HG03571 (cell line): ENCODE results near the gene MBIP.
A peak's percentile ranks its signal among the peaks of the same experiment; 100 is the strongest.
"Not testable (repeated sequence)": the region's sequence is repeated elsewhere in the genome, so short reads cannot be mapped to it uniquely, and the experiment has no call there.

Source experiments
- ATAC-seq: cut with Tn5 transposase; IDR thresholded peaks from one replicate; pipeline ENCODE4 v1.9.1; 2021; ENCODE audit not compliant: unreplicated experiment

MBIP gene, protein sequence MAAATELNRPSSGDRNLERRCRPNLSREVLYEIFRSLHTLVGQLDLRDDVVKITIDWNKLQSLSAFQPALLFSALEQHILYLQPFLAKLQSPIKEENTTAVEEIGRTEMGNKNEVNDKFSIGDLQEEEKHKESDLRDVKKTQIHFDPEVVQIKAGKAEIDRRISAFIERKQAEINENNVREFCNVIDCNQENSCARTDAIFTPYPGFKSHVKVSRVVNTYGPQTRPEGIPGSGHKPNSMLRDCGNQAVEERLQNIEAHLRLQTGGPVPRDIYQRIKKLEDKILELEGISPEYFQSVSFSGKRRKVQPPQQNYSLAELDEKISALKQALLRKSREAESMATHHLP

DNA sequence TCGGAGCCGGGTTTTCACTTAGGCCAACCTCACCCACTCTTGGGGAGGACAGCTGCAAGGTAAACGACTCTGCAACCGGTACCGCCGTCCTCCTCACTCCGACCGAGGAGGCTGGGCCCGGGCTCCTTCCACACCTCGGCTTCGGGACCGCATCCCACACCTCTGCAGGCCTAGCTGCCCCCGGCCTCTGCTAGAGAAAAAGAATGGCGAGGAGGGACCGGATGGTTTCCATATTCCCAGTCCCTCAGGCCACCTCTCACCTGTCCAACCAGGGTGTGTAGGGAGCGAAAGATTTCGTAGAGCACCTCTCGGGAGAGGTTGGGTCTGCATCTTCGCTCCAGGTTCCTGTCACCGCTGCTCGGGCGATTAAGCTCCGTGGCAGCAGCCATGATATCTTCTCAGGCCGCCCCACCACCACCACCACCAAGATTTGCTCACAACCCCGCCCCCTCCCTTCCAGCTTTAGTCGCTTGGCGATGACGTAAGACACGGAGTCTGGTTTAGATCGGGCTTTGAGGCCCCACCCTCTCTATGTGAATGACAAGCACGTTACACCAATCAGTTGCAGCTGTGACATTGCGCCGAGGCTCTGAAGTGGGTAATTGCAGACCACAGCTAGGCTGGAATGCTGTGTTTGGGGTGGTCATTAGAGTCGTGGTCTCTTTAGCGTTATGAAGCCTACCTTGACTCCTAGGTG lies at the start of gene MBIP:
Gene MBIP (minus strand): TSS at position 438 of the 697 bp plus-strand sequence. CDS start 49 bp downstream, at position 389.
- peak; percentile 98 for ATAC-seq

DNA sequence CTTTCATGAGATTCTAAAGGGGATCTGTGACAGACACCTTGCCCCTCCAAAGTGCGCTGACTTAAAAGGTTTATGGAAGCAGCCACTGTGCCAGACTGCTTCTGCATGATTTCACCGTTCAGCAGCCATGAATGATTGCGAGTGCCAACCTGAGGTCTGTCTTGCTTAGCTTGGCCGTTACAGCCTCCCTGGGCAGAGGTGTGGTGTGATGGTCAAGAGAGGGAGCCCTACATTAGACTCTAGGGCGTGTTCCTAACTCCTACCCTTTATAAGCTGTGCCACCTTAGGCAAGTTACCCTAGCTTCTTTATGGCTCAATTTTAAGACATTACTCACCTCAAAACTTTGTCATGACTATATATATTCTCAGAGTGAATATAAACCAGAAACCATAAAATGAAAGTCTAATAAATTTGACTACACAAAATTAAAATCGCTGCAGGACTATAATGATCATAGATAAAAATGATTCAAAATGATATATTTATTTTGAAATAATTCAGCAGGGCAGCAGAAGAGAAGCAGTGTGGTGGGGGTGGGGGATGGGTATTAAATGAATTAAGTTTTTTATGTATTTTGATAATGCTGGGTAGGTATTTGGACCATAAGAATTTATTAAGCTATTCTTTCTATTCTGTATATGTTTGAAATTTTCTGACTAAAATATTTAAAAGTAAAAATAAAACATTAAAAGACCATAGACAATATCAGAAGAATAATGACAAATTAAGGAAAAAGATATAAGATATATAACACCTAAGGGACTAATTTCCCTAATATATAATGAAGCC lies 47.7 kb upstream of the MBIP start:
- no peak for ATAC-seq

DNA sequence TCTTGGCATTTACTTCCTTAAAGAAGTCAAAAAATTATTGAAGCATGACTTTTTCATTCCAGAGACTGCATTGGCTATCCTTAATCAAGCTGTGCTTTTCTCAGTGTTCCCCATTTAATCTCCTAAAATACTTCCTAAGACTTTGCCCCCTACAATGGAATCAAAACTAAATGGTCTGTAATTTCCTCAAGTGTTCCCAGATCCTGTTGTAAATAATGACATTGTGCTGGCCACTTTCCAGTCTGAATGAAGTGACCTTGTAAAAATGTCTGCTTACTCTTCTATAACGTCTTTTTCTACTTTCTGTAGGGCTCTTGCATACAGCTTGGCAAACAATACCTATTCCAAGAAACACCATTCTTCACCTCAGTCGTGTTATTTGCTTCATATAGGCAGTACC lies 45.3 kb upstream of the MBIP start:
- ATAC-seq, result no peak

DNA sequence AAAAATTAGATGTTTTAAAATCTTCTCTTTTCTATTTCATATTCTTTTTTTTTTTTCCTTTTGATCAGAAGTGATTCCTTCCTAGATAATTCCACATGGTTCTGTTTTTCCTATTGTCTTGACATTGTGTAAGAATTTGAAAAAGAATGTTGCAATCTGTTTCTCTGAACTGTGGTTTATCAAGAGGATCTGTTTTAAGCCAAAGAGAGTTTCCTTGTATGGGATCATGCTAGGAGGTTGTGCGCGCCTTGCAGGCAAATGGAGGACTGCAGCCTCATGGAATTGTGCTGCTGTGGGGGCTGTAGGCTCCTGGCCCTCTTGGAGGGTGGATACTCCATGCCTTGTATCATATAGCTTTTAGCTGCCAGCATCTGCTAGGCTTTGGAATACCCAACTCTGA lies 43.3 kb upstream of the MBIP start:
- ATAC-seq, result no peak

DNA sequence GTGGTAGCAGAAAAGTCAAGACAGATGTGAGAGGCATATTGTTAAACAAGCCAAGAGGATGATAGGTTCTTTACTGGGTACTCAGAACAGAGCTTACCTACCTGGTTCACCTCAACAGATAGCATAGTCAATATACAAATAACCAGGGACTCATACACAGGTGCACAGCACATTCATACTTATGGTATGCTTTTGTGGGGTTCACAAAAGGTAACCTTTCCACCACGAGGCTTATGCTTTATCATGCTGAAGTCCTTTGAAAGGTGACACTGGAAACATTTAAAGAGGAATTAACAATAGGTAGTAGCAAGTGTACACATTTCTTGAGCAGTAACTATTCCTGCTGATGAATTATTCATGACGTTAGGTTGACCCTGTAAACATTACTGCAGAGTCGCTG lies 42.2 kb upstream of the MBIP start:
- ATAC-seq, result no peak

DNA sequence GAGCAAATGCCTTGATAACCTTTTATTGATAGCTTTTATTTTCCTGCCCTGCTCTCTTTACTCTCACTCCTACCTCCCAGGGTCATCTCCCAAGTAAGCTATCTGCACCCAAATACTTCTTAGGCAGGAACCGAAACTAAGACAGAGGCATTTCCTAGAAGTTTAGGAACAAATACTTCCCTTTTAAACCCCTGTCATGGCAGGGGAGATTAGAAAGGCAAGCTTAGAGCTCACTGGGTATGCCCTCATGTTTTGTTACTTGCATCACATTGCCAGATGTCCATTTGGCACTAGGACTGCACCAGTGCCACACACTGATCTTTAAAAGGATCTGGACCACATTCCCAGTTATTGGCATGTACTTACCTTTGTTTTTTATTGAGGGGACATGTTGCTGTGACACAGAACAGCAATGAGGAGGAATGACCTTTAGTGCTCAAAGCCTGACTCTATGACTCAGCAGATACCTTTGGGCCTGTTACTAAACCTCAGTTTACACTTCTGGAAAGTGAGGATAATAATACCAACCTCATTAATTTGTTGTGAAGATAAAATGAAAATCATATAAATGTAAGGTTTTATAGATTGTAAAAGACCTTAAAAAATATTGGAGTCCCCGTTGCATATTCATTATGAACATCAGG lies 40.9 kb upstream of the MBIP start:
- ATAC-seq, result no peak

DNA sequence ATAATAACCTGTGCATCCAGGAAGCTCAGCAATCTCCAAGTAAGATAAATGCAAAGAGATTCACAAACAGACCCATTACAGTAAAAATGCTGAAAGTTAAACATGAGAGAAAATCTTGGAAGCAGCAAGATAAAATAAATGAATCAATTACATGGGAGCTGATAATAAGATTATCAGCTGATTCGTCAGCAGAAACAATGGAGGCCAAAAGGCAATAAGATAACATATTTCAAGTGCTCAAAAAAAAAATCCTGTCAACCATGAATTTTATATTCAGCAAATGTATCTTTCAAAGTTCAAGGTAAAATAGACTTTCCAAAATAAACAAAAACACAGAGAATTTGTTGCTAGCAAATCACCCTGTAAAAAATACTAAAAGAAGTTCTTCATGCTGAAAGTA lies 36.4 kb upstream of the MBIP start:
- no peak for ATAC-seq

DNA sequence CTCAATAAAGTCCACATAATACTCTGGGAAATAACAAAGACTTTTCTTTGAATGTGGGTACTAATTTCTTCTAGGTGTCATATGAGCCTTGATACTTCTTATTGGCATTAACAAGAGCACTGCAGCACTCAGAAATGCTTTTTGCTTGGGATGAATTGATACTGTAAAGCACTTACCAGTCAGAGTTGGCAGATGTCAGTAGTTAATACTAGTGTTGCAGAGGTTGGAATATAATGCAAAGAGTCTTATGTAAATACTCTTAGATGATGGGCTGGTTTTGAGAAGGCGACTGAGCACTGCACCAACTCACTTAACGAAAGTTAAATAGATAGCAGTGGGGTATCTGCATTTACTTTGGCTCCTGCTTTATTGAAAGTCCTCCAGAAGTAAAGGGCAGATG lies 25.6 kb upstream of the MBIP start:
- no peak for ATAC-seq

DNA sequence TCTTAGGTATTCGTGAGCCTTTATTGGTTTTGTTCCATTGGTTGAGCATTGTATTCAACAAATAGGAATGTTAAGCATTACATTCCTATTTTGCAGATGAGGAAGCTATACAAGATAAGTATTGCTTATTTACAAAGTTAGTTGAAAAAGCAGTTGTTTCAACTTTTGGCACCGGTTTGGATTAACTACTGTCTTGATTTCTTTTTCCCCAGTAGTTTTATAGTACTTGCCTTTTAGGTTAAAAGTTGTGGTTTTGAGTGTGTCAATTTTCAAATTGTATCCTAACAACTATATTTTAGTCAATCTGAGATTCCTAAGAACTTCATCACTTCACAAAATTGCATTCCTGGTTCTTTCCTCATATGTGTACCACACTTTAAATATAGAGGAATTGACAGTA lies 23.8 kb upstream of the MBIP start:
- ATAC-seq, result no peak

DNA sequence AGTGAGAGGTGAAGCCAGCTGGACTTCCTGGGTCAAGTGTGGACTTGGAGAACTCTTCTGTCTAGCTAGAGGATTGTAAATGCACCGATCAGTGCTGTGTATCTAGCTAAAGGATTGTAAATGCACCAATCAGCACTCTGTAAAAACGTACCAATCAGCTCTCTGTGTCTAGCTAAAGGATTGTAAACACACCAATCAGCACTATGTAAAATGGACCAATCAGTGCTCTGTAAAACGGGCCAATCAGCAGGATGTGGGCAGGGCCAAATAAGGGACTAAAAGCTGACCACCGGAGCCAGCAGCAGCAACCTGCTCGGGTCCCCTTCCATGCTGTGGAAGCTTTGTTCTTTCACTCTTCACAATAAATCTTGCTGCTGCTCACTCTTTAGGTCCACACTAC lies 21.4 kb upstream of the MBIP start:
- ATAC-seq, result not testable (repeated sequence)

DNA sequence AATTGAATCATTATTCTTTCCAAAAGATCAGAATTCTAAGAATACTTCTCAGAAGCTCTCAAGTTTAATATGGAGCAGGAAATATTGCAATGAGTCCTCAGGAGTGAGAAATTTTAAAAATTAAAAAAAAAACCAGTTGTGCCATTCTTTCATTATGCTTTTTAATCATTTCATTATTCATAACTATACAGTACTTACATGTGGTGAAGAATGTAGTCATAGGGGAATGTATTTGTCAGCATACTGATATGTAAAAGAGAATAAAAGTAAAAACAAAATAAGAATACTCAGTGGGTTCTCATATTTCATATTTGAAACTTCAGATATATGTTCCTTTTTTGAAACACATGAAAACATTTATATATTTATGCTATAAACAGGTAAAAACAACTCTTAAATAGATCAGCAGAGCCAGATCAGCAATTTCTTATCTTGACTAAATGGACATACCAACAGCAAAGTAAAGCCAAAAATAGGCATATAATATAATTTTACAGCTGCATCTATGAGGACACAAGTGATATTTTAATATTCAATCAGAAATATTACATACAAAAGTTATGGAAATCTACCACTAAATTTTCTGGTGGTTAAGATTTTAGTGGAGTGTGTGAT lies 19.9 kb upstream of the MBIP start:
- no peak for ATAC-seq

DNA sequence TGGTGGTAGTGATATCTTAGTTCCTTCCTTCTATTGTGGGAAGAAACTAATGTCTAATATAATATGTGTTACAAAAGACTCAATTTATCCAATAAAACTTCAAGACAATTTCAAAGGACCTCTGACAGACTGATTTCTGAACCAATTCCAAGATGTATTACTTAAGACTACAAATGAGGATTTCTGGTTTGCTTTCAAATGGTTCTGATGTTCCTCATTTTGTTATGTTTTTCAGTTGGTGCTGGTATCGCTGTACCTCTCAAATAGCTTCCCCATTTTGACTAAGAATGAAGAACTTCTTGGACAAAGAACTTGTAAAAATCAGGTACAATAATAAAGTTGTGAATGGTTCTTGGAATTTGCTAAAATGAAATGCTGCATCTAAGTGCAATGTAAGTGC lies 19.4 kb upstream of the MBIP start:
- ATAC-seq, result no peak

DNA sequence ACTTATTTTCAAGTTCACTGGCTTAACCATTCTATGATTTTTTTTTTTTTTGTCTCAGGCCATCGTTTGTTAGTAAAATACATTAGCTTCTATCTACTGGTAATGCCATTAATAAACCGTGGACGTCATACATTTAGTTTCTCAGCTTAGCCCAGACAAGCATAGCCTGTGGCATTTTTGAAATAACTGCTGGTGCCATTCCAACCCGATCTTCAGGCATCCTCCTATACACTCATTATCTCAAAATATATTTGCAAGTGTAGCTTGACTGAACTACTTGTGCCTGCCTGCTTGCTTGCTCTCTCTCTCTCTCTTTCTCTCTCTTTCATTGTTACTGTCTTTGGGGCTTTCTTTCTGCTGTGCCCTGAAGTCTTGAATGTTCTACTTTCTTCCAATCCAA lies 12.7 kb upstream of the MBIP start:
- ATAC-seq, result no peak

DNA sequence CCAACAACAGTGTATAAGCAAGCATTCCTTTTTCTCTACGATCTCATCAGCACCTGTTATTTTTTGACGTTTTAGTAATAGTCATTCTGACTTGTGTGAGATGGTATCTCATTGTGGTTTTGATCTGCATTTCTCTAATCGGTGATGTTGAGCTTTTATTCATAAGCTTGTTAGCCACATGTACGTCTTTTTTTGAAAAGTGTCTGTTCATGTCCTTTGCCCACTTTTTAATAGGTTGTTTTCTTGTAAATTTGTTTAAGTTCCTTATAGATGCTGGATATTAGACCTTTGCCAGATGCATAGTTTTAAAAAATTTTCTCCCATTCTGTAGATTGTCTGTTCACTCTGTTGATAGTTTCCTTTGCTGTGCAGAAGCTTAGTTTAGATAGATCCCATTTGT lies 7.1 kb upstream of the MBIP start:
- not testable (repeated sequence) for ATAC-seq

DNA sequence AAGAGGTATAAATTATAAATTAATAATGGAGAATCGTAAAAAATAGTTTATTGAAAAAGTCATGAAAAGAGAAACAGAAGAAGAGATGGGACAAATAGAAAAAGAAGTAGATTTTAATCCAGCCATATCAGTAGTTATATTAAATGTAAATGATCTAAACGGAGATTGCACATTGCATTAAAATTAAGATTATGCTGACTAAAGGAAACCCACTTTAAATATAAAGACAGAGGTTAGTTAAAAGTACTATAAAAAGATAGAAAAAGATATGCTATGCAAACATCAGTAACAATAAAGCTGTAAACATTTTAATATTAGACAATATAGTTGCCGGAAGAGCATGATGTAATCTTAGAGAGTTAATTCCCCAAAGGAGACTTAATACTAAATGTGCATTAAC lies 5.4 kb upstream of the MBIP start:
- no peak for ATAC-seq

DNA sequence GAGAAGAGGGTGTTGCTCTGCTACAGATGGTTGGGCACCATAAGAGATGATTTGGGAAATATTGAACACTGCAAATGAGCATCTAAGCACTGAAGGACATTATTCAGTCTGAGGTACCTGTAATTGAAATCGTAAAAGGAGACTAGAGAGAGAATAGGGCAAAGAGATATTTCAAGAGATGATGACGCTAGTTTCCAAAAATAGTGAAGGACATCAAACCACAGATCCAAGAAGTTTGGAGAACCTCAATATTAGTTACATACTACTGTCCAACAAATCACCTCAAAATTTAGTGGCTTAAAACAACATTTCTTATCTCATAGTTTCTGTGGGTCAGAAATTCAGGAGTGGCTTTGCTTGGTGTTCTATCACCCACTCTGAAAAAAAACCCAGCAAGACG lies 4.5 kb upstream of the MBIP start:
- no peak for ATAC-seq

DNA sequence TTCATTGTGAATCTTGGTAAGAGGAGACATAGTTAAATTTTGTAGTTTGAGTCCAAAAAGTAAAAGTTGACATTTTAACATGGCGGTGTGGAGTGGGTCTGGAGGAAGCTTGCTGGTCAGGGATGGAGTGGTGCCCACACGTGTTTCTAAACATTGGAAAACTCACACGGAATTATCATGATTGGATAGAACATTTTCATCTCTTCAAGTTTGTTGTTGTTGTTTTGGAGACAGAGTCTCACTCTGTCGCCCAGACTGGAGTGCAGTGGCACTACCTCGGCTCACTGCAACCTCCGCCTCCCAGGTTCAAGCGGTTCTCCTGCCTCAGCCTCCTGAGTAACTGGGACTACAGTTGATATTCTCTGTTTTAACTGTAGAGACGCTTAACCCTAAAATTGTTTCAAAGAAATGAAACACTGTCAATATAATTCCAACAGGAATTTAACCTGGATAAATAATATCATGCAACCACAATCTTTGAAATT lies 502 bp upstream of the MBIP start:
- ATAC-seq, result peak; percentile 20

DNA sequence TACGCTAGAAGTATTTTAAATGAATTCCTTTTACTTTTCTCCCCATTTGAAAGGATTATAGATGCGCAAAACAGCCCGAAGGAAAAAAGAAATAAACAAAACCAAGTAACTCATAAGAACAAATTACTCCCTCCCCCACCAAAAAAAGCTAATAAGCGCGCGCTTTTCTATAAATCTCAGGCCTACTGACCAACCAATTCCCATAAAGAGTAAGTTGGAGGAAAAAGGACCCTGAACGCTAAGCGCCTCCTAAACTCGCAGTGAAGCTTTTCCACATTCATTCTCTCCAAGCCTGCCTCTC lies 588 bp downstream of the MBIP start:
- ATAC-seq, result no peak

DNA sequence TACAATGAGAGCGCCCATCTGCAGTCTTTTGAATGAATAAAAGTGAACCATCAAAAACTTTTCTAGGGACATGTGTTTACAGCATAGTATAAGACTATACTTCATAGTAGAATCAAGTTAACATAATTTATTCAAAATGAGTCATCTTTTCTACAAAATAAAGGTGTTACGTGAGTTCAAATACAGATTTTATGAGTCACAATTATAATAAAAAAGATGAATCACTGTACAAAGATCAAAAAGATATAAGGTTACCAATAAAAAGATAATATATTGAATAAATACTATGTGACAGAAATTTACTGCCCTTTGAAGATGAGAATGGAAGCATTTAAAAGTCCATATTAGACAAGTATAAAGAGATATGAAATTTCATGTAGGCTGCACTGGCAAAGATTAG lies 2.8 kb downstream of the MBIP start:
- no peak for ATAC-seq

DNA sequence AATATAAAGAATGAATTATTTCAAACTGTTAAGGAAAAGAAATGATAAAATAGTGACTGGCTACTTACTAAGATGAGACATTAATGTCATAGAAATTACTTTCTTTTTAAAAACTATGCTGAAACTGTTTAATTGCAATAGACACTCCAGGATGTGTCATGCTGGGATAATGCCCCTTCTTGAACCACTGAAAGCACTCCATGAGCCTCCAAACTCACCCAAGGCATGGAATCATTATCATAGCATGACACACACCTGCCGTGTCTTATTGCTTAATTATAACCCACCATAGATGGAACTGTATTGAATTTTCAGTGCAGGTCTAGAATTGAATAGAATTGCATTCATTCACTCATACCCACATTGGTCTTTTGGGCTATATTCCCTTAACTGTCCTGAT lies 4.3 kb downstream of the MBIP start:
- ATAC-seq, result no peak
